Gastrocnemius medialis (tissue), 4 donors: ENCODE measurements around the gene ADCY9.

Source experiments
- CTCF ChIP-seq, 5 experiments: fragments of 450-650 bp in 3 of 5; fragments of 200-600 bp in 2 of 5; sonication (generic) in 2 of 5; IDR thresholded peaks in 4 of 5; conservative IDR thresholded peaks in 1 of 5; 1 replicate in 4 of 5; 2 replicates in 1 of 5; pipeline ENCODE4 v1.5.1; 2016 to 2019; ENCODE audit warnings: antibody characterized with exemption in 5 of 5, mild to moderate bottlenecking in 3 of 5, moderate library complexity in 3 of 5
- POLR2A ChIP-seq, 2 donors: fragments of 450-650 bp; IDR thresholded peaks; one replicate each; pipeline ENCODE4 v1.6.1; 2017; ENCODE audit warnings: antibody characterized with exemption in 2 of 2, mild to moderate bottlenecking in 2 of 2, moderate library complexity in 2 of 2

- no peak for TF ChIP-seq CTCF (IDR thresholded peaks at IDR 0.05 in 4 of 5, conservative IDR thresholded peaks at IDR 0.05 in 1 of 5)
- TF ChIP-seq POLR2A (IDR thresholded peaks at IDR 0.05) = no peak
Observed at GRCh38 chr16:4139968-4140367, 23.7 kb upstream of the ADCY9 start.
